Ectodermal cell (in vitro differentiated cells): ENCODE results near the gene C1QTNF3.

Experiments
- H3K27ac ChIP-seq: 2 replicates; pipeline ENCODE4 v1.7.0; 2013; ENCODE audit warnings: mild to moderate bottlenecking, low read depth, low read length; ENCODE audit not compliant: insufficient read depth, poor library complexity, severe bottlenecking
- H3K27me3 ChIP-seq: 2 replicates; pipeline ENCODE4 v1.7.0; 2013; ENCODE audit warnings: mild to moderate bottlenecking, low read length; ENCODE audit not compliant: insufficient read depth, control insufficient read depth, poor library complexity, severe bottlenecking
- H3K36me3 ChIP-seq: one replicate; pipeline ENCODE4 v1.7.0; 2013; ENCODE audit warnings: low read length; ENCODE audit not compliant: control insufficient read depth, insufficient read depth
- H3K4me1 ChIP-seq: one replicate; pipeline ENCODE4 v1.7.0; 2013; ENCODE audit warnings: low read length; ENCODE audit not compliant: control insufficient read depth, insufficient read depth
- H3K4me3 ChIP-seq: 2 replicates; pipeline ENCODE4 v1.7.0; 2013; ENCODE audit warnings: low read depth, low read length, control low read depth; ENCODE audit not compliant: insufficient read depth
- H3K9me3 ChIP-seq: 2 replicates; pipeline ENCODE4 v1.7.0; 2013; ENCODE audit warnings: mild to moderate bottlenecking, low read length, moderate library complexity; ENCODE audit not compliant: control insufficient read depth
- WGBS, 2 experiments: methylation state at CpG; one replicate each; pipeline ENCODE4 v1.1.7; 2013; ENCODE audit warnings: missing lambda C conversion rate in 2 of 2; 5-methylcytosine and 5-hydroxymethylcytosine counted together

C1QTNF3 gene

DNA sequence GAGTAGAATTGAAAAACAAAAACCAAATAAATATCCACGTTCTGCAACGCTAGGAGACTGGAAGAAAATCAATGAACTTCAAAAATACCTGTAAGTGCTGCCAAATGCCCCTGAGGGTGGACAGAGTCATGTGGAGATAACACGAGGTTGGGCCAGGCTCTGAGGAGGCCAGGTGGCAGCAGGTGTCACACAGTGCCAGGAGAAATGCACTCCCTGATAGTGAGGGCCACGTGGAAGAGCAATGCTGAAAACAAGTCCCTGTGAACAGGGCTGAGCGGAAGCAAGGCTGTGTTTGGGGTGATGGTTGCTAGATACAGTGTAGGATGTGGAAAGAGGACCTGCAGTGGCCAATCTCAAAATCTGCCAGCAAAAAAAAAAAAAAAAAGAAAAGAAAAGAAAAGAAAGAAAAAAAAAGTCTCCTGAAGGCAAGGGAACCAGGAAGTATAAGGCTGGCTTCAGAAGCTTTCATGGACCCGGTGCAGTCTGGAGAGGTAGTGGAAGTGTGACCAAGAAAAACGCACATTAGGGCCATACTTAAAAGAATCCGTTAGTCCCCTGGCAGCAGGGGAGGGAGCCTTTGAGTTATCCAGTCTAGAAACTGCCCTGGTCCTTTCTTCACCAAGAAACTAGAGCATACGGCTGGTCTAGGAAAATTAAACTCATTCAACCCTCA is 16.8 kb downstream of the C1QTNF3 start:
- no peak overlapping the region for H3K4me3 ChIP-seq

GRCh38 chr5:34022121-34022705 is 20.8 kb downstream of the C1QTNF3 start:
- Histone ChIP-seq H3K4me3 (no peak overlapping the region), H3K9me3 (no peaks in the 10 kb centered on the region), H3K36me3 (no peaks in the 10 kb centered on the region), H3K4me1 (no peaks in the 10 kb centered on the region), H3K27me3 (no peaks in the 10 kb centered on the region), H3K27ac (no peak overlapping the region)
- WGBS, 2 experiments = 71 to 79% methylated on average over 2 of the region's 2 CpGs

More for the DNA sequence above, 16.8 kb downstream of the C1QTNF3 start:
- Histone ChIP-seq H3K36me3 (no peaks in the 10 kb centered on the region), H3K9me3 (no peaks in the 10 kb centered on the region), H3K4me1 (no peaks in the 10 kb centered on the region), H3K27ac (no peak overlapping the region), H3K27me3 (no peaks in the 10 kb centered on the region)
- 90 to 91% methylated on average over 8 to 9 of the region's 9 CpGs for WGBS, 2 experiments

GRCh38 chr5:34021334-34021733 is 21.7 kb downstream of the C1QTNF3 start:
- H3K4me1 ChIP-seq = no peaks in the 10 kb centered on the region
- no peaks in the 10 kb centered on the region for H3K27me3 ChIP-seq
- H3K4me3 ChIP-seq = no peak overlapping the region
- 94 to 96% methylated on average over 2 of the region's 2 CpGs for WGBS, 2 experiments
- H3K36me3 ChIP-seq = no peaks in the 10 kb centered on the region
- H3K9me3 ChIP-seq = no peaks in the 10 kb centered on the region
- no peak overlapping the region for H3K27ac ChIP-seq

DNA sequence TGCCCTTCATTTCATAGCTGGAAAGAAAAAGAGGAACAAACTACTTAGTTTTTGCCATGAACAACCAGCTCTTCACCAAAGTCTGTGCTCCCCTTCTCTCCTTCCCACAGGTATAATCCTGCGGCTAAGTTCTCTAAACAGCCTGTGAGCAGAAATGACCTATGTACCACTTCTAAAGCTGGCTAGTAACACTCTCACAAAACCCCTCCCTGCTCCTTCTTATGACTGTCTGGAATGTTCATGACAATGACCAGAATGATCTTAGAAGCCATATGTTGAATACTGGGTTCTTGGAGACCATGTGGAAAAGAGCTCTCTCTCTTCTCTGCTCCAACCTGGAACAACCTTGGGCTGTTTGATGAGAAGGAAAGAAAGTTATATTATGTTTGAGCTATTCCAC is 22.3 kb downstream of the C1QTNF3 start:
- no peaks in the 10 kb centered on the region for H3K9me3 ChIP-seq
- H3K4me1 ChIP-seq = no peaks in the 10 kb centered on the region
- 96 to 100% methylated on average over 1 of the region's 1 CpG for WGBS, 2 experiments
- no peak overlapping the region for H3K4me3 ChIP-seq
- no peaks in the 10 kb centered on the region for H3K27me3 ChIP-seq
- no peak overlapping the region for H3K27ac ChIP-seq
- no peaks in the 10 kb centered on the region for H3K36me3 ChIP-seq

GRCh38 chr5:34017254-34017653 is 25.8 kb downstream of the C1QTNF3 start:
- WGBS, 2 experiments = 94 to 96% methylated on average over 2 of the region's 2 CpGs
- no peaks in the 10 kb centered on the region for H3K4me1 ChIP-seq
- H3K4me3 ChIP-seq = no peak overlapping the region
- H3K9me3 ChIP-seq = no peaks in the 10 kb centered on the region
- no peaks in the 10 kb centered on the region for H3K36me3 ChIP-seq
- H3K27me3 ChIP-seq = no peaks in the 10 kb centered on the region
- H3K27ac ChIP-seq = no peak overlapping the region

- no peak overlapping the region for H3K4me3 ChIP-seq
- WGBS, 2 experiments = 91% methylated on average over 2 of the region's 2 CpGs
- no peaks in the 10 kb centered on the region for H3K9me3 ChIP-seq
- no peak overlapping the region for H3K27ac ChIP-seq
- no peaks in the 10 kb centered on the region for H3K36me3 ChIP-seq
- H3K27me3 ChIP-seq = no peaks in the 10 kb centered on the region
- no peaks in the 10 kb centered on the region for H3K4me1 ChIP-seq
Observed at GRCh38 chr5:34016750-34017149, 26.3 kb downstream of the C1QTNF3 start.

DNA sequence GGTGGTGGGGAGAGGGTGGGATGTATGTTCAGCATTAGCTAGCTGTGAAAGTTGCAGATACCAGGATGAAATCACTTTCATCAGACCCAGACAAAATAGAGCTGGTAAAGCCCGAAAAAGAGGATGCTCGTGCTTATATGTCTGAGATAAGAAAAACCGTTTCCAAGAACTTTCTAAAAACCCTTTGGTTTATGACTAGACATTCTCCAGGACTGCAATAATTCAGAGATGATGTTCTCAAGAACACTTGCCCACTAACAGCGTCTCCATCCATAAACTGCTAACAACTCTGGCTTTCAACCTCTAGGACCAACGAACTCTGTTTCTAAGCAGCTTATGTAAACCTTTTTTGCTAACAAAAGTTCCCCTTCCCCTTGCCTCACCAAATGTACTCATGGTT is 26.8 kb downstream of the C1QTNF3 start:
- H3K27me3 ChIP-seq = no peaks in the 10 kb centered on the region
- H3K9me3 ChIP-seq = no peaks in the 10 kb centered on the region
- no peaks in the 10 kb centered on the region for H3K4me1 ChIP-seq
- no peak overlapping the region for H3K4me3 ChIP-seq
- 73 to 77% methylated on average over 5 of the region's 5 CpGs for WGBS, 2 experiments
- H3K27ac ChIP-seq = no peak overlapping the region
- no peaks in the 10 kb centered on the region for H3K36me3 ChIP-seq

DNA sequence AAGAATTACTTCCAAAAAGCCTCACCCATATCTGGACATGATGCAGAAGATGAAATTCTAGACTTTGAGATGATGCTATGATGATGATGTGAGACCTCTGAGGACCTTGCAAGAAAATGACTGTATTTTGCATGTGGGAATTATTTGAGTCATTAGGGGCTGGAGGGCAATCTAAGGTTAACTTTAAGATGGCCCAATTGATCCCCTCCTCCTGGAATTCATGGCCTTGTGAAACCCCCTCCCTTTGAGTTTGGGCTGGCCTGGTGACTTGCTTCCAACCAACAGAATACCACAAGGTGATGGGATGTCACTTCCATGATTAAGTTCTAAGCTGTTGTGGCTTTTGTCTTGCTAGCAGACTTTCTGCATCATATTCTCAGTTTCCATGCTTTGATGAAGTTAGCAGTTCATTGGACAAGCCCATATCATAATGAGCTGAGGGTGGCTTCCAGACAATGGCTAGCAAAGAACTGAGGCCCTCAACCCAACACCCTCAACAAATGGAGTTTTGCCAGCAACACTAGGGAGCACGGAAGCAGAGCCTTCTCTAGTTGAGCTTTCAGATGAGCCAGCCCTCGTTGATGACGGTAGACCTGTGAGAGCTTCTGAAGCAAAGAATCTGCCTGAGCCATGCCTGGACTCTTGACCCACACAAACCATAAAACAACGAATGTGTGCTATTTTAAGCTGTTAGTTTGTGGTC is 27.7 kb downstream of the C1QTNF3 start:
- Histone ChIP-seq H3K36me3 (no peaks in the 10 kb centered on the region), H3K4me1 (no peaks in the 10 kb centered on the region), H3K27ac (no peak overlapping the region), H3K9me3 (no peaks in the 10 kb centered on the region), H3K27me3 (no peaks in the 10 kb centered on the region), H3K4me3 (no peak overlapping the region)
- WGBS, 2 experiments = 96 to 100% methylated on average over 4 of the region's 4 CpGs

DNA sequence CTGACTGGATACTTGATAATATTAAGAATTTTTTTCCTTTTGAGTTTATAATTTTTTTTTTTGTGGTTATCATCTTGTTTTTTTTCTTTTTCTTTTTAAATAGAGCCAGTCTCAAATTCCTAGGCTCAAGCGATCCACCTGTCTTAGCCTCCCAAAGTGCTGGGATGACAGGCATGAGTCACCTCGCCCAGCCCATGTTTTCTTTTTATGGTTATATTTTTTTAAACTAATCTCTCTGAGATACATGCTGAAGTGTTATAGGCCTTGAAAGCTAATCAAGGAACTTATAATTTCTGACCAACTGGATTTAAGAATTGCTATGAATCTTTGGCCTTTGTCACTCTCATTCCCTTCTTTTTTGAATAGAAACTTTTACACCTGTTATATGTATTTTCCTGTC is 28.4 kb downstream of the C1QTNF3 start:
- H3K9me3 ChIP-seq = no peaks in the 10 kb centered on the region
- 86 to 91% methylated on average over 2 of the region's 2 CpGs for WGBS, 2 experiments
- H3K4me3 ChIP-seq = no peak overlapping the region
- no peak overlapping the region for H3K27ac ChIP-seq
- H3K4me1 ChIP-seq = no peaks in the 10 kb centered on the region
- H3K27me3 ChIP-seq = no peaks in the 10 kb centered on the region
- no peaks in the 10 kb centered on the region for H3K36me3 ChIP-seq

DNA sequence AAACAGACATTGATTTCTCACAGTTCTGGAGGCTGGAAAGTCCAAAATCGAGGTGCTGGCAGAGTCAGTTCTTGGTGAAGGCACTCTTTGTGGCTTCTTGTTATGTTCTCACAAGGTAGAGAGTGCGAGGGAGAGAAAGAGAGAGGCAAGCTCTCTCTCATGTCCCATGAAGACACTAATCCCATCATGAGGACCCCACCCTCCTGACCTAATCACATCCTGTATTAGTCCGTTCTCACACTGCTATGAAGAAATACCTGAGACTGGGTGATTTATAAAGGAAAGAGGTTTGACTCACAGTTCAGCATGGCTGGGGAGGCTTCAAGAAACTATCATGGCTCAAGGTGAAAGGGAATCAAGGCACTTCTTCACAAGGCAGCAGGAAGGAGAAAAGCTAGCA is 29.5 kb downstream of the C1QTNF3 start:
- 91 to 96% methylated on average over 3 of the region's 3 CpGs for WGBS, 2 experiments
- Histone ChIP-seq H3K4me1 (peaks cover 3% of the 10 kb centered on the region), H3K27me3 (no peaks in the 10 kb centered on the region), H3K36me3 (no peaks in the 10 kb centered on the region), H3K9me3 (no peaks in the 10 kb centered on the region), H3K27ac (no peak overlapping the region), H3K4me3 (no peak overlapping the region)
